HUES64 (cell line): Measurements from ENCODE around the gene UTS2B.

Experiments
- H3K27ac ChIP-seq: 2 replicates; pipeline ENCODE4 v1.7.0; 2013; ENCODE audit warnings: low read depth, low read length, inconsistent platforms
- H3K27me3 ChIP-seq: 2 replicates; pipeline ENCODE4 v1.6.1; 2013; ENCODE audit warnings: mild to moderate bottlenecking, low read length; ENCODE audit not compliant: insufficient read depth
- H3K36me3 ChIP-seq: 2 replicates; pipeline ENCODE4 v1.6.1; 2013; ENCODE audit warnings: mild to moderate bottlenecking, low read length; ENCODE audit not compliant: insufficient read depth
- H3K4me1 ChIP-seq: 2 replicates; pipeline ENCODE4 v1.6.1; 2013; ENCODE audit warnings: mild to moderate bottlenecking, low read length, moderate library complexity; ENCODE audit not compliant: insufficient read depth
- H3K4me3 ChIP-seq: 2 replicates; pipeline ENCODE4 v1.5.1; 2013; ENCODE audit warnings: mild to moderate bottlenecking, low read length, moderate library complexity
- H3K9ac ChIP-seq: 2 replicates; pipeline ENCODE4 v1.6.1; 2013; ENCODE audit warnings: mild to moderate bottlenecking, low read depth, low read length
- H3K9me3 ChIP-seq: 2 replicates; pipeline ENCODE4 v1.6.1; 2013; ENCODE audit warnings: low read depth, low read length; ENCODE audit not compliant: insufficient read depth
- WGBS: fragments of 150-250, 120-280 bp; methylation state at CpG from one replicate; pipeline ENCODE4 v1.1.7; 2013; ENCODE audit warnings: missing lambda C conversion rate; 5-methylcytosine and 5-hydroxymethylcytosine counted together

The UTS2B gene

GRCh38 chr3:191363221-191363620, 32.9 kb upstream of the UTS2B start:
- Histone ChIP-seq H3K4me3 (no peak overlapping the region), H3K9ac (no peak overlapping the region), H3K27me3 (no peaks in the 10 kb centered on the region), H3K4me1 (peaks cover 79% of the 10 kb centered on the region), H3K9me3 (no peaks in the 10 kb centered on the region), H3K27ac (no peak overlapping the region), H3K36me3 (peaks cover 34% of the 10 kb centered on the region)
- WGBS: 94% methylated on average over 4 of the region's 4 CpGs

- Histone ChIP-seq H3K9ac (no peak overlapping the region), H3K27me3 (no peaks in the 10 kb centered on the region), H3K4me1 (peaks cover 80% of the 10 kb centered on the region), H3K9me3 (no peaks in the 10 kb centered on the region), H3K4me3 (no peak overlapping the region), H3K36me3 (peaks cover 34% of the 10 kb centered on the region), H3K27ac (no peak overlapping the region)
- WGBS: 100% methylated on average over 1 of the region's 2 CpGs
Observed at GRCh38 chr3:191362524-191363090, 32.3 kb upstream of the UTS2B start.

GRCh38 chr3:191362037-191362436, 31.7 kb upstream of the UTS2B start:
- Histone ChIP-seq H3K27ac (0 out of 2 replicates have a peak overlapping the region, but pooled peaks have one; percentile 0), H3K27me3 (no peaks in the 10 kb centered on the region), H3K4me1 (peaks cover 80% of the 10 kb centered on the region), H3K4me3 (no peak overlapping the region), H3K36me3 (peaks cover 34% of the 10 kb centered on the region), H3K9me3 (no peaks in the 10 kb centered on the region), H3K9ac (no peak overlapping the region; the same call in 1 of the 2 replicates)
- WGBS: 93% methylated on average over 4 of the region's 4 CpGs

GRCh38 chr3:191361456-191361855, 31.1 kb upstream of the UTS2B start:
- Histone ChIP-seq H3K4me1 (peaks cover 80% of the 10 kb centered on the region), H3K4me3 (no peak overlapping the region), H3K9me3 (no peaks in the 10 kb centered on the region), H3K27ac (0 out of 2 replicates have a peak overlapping the region, but pooled peaks have one; percentile 0), H3K9ac (peak overlapping the region; percentile 26; the same call in 1 of the 2 replicates), H3K36me3 (peaks cover 34% of the 10 kb centered on the region), H3K27me3 (no peaks in the 10 kb centered on the region)
- 97% methylated on average over 1 of the region's 1 CpG for WGBS

GRCh38 chr3:191360620-191361019, 30.3 kb upstream of the UTS2B start:
- no peaks in the 10 kb centered on the region for H3K9me3 ChIP-seq
- H3K9ac ChIP-seq: no peak overlapping the region
- H3K36me3 ChIP-seq: peaks cover 34% of the 10 kb centered on the region
- H3K27me3 ChIP-seq: no peaks in the 10 kb centered on the region
- peaks cover 81% of the 10 kb centered on the region for H3K4me1 ChIP-seq
- H3K27ac ChIP-seq: no peak overlapping the region
- 99% methylated on average over 2 of the region's 3 CpGs for WGBS
- H3K4me3 ChIP-seq: no peak overlapping the region

- Histone ChIP-seq H3K27me3 (no peaks in the 10 kb centered on the region), H3K4me1 (peaks cover 73% of the 10 kb centered on the region), H3K4me3 (no peak overlapping the region), H3K9ac (peak overlapping the region; percentile 39; the same call in 1 of the 2 replicates), H3K27ac (peak overlapping the region; percentile 41; the same call in 1 of the 2 replicates), H3K36me3 (peaks cover 34% of the 10 kb centered on the region), H3K9me3 (no peaks in the 10 kb centered on the region)
- 41% methylated on average over 2 of the region's 2 CpGs for WGBS
Observed at GRCh38 chr3:191358929-191359328, 28.6 kb upstream of the UTS2B start.

GRCh38 chr3:191357909-191358308, 27.6 kb upstream of the UTS2B start:
- Histone ChIP-seq H3K36me3 (peaks cover 27% of the 10 kb centered on the region), H3K9ac (peak overlapping the region; percentile 39; the same call in 1 of the 2 replicates), H3K27ac (no peak overlapping the region), H3K9me3 (no peaks in the 10 kb centered on the region), H3K4me1 (peaks cover 77% of the 10 kb centered on the region), H3K4me3 (no peak overlapping the region), H3K27me3 (no peaks in the 10 kb centered on the region)
- 93% methylated on average over 6 of the region's 6 CpGs for WGBS

- peak overlapping the region; percentile 2; the same call in 1 of the 2 replicates for H3K9ac ChIP-seq
- H3K9me3 ChIP-seq: no peaks in the 10 kb centered on the region
- no peaks in the 10 kb centered on the region for H3K27me3 ChIP-seq
- peaks cover 20% of the 10 kb centered on the region for H3K36me3 ChIP-seq
- H3K4me1 ChIP-seq: peaks cover 84% of the 10 kb centered on the region
- peak overlapping the region; percentile 29; the same call in 1 of the 2 replicates for H3K27ac ChIP-seq
- no peak overlapping the region for H3K4me3 ChIP-seq
- 71% methylated on average over 5 of the region's 5 CpGs for WGBS
Observed at GRCh38 chr3:191356631-191357439, 26.5 kb upstream of the UTS2B start.

GRCh38 chr3:191355406-191355805, 25.1 kb upstream of the UTS2B start:
- Histone ChIP-seq H3K4me1 (peaks cover 84% of the 10 kb centered on the region), H3K4me3 (no peak overlapping the region)
- WGBS: 86% methylated on average over 4 of the region's 4 CpGs

GRCh38 chr3:191353022-191353777, 22.9 kb upstream of the UTS2B start:
- Histone ChIP-seq H3K4me3 (no peak overlapping the region), H3K9ac (no peak overlapping the region), H3K36me3 (no peaks in the 10 kb centered on the region; the same call in 1 of the 2 replicates), H3K9me3 (no peaks in the 10 kb centered on the region), H3K27ac (no peak overlapping the region), H3K4me1 (peaks cover 84% of the 10 kb centered on the region), H3K27me3 (no peaks in the 10 kb centered on the region)
- WGBS: 87% methylated on average over 7 of the region's 7 CpGs

More at GRCh38 chr3:191355406-191355805, 25.1 kb upstream of the UTS2B start:
- no peaks in the 10 kb centered on the region for H3K27me3 ChIP-seq
- H3K27ac ChIP-seq: no peak overlapping the region
- peaks cover 6% of the 10 kb centered on the region; the same call in 1 of the 2 replicates for H3K36me3 ChIP-seq
- no peak overlapping the region for H3K9ac ChIP-seq
- no peaks in the 10 kb centered on the region for H3K9me3 ChIP-seq

GRCh38 chr3:191352014-191352413, 21.7 kb upstream of the UTS2B start:
- Histone ChIP-seq H3K27ac (no peak overlapping the region), H3K27me3 (no peaks in the 10 kb centered on the region)
- WGBS: 94% methylated on average over 1 of the region's 1 CpG

More at GRCh38 chr3:191352014-191352413, 21.7 kb upstream of the UTS2B start:
- Histone ChIP-seq H3K9ac (no peak overlapping the region), H3K4me3 (no peak overlapping the region), H3K36me3 (no peaks in the 10 kb centered on the region), H3K4me1 (peaks cover 77% of the 10 kb centered on the region), H3K9me3 (no peaks in the 10 kb centered on the region)
